Caki2 (cell line): ENCODE measurements around the gene HSD11B1L. TPM values are rescaled to one million over a fixed set of nuclear protein-coding genes. Genes with fewer than 3 reads are reported as not detected.
"Not testable (repeated sequence)": the region's sequence is repeated elsewhere in the genome, so short reads cannot be mapped to it uniquely, and the experiment has no call there.

Experiments
- DNase-seq: peaks from one replicate; pipeline ENCODE4 v3.0.0-alpha.2; 2015; ENCODE audit warnings: low read depth
- in situ Hi-C: cut with HindIII; loops from 2 replicates; pipeline ENCODE4 v1.10.0; 2016; ENCODE audit warnings: low sequenced_read_pairs, low pct_unique_long_range_greater_than_20kb, mixed read lengths
- total RNA-seq: library from RNA; depleted of rRNA; stranded (reverse); fragments of >200 nt; shearing (Covaris generic); gene quantifications from 2 replicates; pipeline ENCODE4 v1.2.3, GENCODE V29; 2014; ENCODE audit warnings: low replicate concordance; rRNA removed

HSD11B1L gene
- total RNA-seq, 1 experiment from 2014 or later = 12.1 TPM

- in situ Hi-C loops = no loop called here
- DNase-seq = no peak
Observed at GRCh38 chr19:5713228-5713627, 32.4 kb downstream of the HSD11B1L start.

- in situ Hi-C loops = no loop called here
Observed at GRCh38 chr19:5714816-5715215, 34.0 kb downstream of the HSD11B1L start.

DNA sequence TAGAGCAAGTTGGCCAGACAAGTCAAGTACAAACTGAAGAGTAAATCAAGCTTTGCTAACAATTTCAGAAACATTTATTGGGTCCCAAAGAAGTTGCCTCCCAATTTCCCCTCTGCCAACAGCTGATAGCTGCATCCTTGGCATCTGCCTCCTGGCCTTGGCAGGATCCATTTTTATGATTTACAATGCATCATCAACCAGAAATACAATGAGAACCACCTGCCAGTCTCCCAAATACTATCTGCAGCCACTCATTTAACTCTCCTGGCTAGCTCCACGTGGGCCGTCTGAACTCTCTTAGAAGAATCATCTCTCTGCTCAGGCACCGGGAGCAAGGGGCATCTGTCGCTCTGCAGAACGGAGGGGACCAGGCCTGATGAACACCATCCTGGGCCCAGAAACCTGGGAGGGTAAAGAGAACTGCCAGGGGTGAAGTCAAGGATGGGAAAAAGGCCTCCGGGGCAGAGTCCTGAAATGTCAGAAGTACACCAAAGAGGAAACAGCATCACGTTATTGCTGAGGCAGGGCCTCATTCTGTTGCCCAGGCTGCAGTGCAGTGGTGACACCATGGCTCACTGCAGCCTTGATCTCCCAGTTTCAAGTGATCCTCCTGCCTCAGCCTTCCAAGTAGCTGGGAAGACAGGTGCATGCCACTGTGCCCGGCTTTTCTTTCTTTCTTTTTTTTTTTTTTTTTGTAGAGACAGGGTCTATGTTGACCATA, 36.5 kb downstream of the HSD11B1L start:
- DNase-seq = no peak
- in situ Hi-C loops = no loop called here

More at GRCh38 chr19:5714816-5715215, 34.0 kb downstream of the HSD11B1L start:
- no peak for DNase-seq

- in situ Hi-C loops = no loop called here
- DNase-seq = peak; percentile 22
Observed at GRCh38 chr19:5718037-5718578, 37.3 kb downstream of the HSD11B1L start.

GRCh38 chr19:5718579-5719273, 37.9 kb downstream of the HSD11B1L start:
- DNase-seq = peak; percentile 80
- in situ Hi-C loops = no loop called here

GRCh38 chr19:5719274-5719960, 38.6 kb downstream of the HSD11B1L start:
- DNase-seq = peak; percentile 32
- in situ Hi-C loops = no loop called here

GRCh38 chr19:5719961-5720790, 39.3 kb downstream of the HSD11B1L start, which contains the start of the genes CATSPERD and LONP1:
CATSPERD (plus strand) TSS chr19:5720637; CDS start chr19:5720738, 101 bp downstream.
LONP1 (minus strand) TSS chr19:5720146; CDS start chr19:5720132, 14 bp downstream.
- in situ Hi-C loops = no loop called here
- peak; percentile 99 for DNase-seq

DNA sequence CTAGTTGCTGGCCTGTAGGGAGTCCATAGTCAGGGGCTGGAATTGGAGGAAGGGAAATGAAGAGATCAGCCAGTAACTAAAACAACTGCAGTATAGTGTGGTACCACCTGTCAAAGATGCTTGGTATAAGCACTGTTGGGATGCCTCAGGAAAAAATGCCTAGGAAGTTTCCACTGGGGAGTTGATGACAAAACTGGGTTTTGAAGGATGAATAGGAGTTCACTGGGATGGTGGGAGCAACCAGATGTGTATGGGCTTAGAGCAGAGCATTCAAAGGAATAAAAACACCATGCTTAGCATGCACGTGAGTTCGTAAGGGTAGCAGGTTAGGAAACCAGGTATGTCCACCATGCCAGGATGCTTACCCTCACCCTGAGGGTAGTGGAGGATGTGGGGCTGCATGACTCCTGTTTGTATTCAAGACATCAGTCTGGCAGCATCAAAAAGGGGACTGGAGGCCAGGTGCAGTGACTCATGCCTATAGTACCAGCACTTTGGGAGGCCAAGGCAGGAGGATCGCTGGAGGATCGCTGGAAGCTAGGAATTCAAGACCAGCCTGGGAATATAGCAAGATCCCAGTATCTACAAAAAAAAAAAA, 46.7 kb downstream of the HSD11B1L start:
- in situ Hi-C loops = no loop called here
- no peak for DNase-seq

DNA sequence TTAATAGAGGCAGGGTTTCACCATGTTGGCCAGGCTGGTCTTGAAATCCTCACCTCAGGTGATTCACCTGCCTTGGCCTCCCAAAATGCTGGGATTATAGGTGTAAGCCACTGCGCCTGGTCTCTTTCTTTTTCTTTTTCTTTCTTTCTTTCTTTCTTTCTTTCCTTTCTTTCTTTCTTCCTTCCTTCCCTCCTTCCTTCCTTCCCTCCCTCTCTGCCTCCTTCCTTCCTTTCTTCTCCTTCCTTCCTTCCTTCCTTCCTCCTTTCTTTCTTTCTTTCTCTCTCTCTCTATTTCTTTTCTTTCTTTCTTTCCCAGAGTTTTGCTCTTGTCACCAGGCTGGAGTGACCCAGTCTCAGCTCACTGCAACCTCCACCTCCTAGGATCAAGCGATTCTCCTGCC, 52.3 kb downstream of the HSD11B1L start:
- DNase-seq, in situ Hi-C loops: not testable (repeated sequence)

Other genes with a start within 250 kb of the HSD11B1L start
- not detected in 2 replicates for gene ZNRF4, start 225.6 kb upstream of the HSD11B1L start, total RNA-seq
- 0.41 TPM in 1 of 2 replicates, not detected in the other for gene TINCR, start 113.1 kb upstream of the HSD11B1L start, total RNA-seq
- gene SAFB2, start 58.3 kb upstream of the HSD11B1L start, total RNA-seq = 2.0 and 12.9 TPM in 2 replicates
- gene SAFB, start 57.9 kb upstream of the HSD11B1L start, total RNA-seq = 35.5 and 54.0 TPM in 2 replicates
- gene MICOS13, start 511 bp upstream of the HSD11B1L start, total RNA-seq = 71.3 and 130 TPM in 2 replicates
- gene RPL36, start 9.3 kb downstream of the HSD11B1L start, total RNA-seq = 598 and 658 TPM in 2 replicates
- 210 and 213 TPM in 2 replicates for gene LONP1, start 39.1 kb downstream of the HSD11B1L start, total RNA-seq
- gene CATSPERD, start 39.6 kb downstream of the HSD11B1L start, total RNA-seq = not detected in 2 replicates
- 0.47 and 4.6 TPM in 2 replicates for gene PRR22, start 103.7 kb downstream of the HSD11B1L start, total RNA-seq
- gene DUS3L, start 110.1 kb downstream of the HSD11B1L start, total RNA-seq = 62.3 and 81.2 TPM in 2 replicates
- gene NRTN, start 124.0 kb downstream of the HSD11B1L start, total RNA-seq = 15.0 and 16.7 TPM in 2 replicates
- gene FUT6, start 158.7 kb downstream of the HSD11B1L start, total RNA-seq = not detected in 2 replicates
- gene FUT3, start 170.4 kb downstream of the HSD11B1L start, total RNA-seq = not detected in 2 replicates
- not detected in 2 replicates for gene FUT5, start 189.5 kb downstream of the HSD11B1L start, total RNA-seq
- 190 and 227 TPM in 2 replicates for gene NDUFA11, start 222.8 kb downstream of the HSD11B1L start, total RNA-seq
- gene VMAC, start 223.8 kb downstream of the HSD11B1L start, total RNA-seq = 0.12 and 1.7 TPM in 2 replicates
- gene CAPS, start 233.2 kb downstream of the HSD11B1L start, total RNA-seq = 0.32 and 6.1 TPM in 2 replicates